ENCODE results near the gene CFLAR. TPM values are rescaled to one million over a fixed set of nuclear protein-coding genes. Genes with fewer than 3 reads are reported as not detected.
"Not testable (repeated sequence)": the region's sequence is repeated elsewhere in the genome, so short reads cannot be mapped to it uniquely, and the experiment has no call there.

CFLAR gene
- total RNA-seq, 1 experiment from 2014 or later, result 21.5 TPM

- no peak for TF ChIP-seq MAX (CRISPR knock-in tag; IDR thresholded peaks at IDR 0.05)
- TF ChIP-seq, protein P1, sequence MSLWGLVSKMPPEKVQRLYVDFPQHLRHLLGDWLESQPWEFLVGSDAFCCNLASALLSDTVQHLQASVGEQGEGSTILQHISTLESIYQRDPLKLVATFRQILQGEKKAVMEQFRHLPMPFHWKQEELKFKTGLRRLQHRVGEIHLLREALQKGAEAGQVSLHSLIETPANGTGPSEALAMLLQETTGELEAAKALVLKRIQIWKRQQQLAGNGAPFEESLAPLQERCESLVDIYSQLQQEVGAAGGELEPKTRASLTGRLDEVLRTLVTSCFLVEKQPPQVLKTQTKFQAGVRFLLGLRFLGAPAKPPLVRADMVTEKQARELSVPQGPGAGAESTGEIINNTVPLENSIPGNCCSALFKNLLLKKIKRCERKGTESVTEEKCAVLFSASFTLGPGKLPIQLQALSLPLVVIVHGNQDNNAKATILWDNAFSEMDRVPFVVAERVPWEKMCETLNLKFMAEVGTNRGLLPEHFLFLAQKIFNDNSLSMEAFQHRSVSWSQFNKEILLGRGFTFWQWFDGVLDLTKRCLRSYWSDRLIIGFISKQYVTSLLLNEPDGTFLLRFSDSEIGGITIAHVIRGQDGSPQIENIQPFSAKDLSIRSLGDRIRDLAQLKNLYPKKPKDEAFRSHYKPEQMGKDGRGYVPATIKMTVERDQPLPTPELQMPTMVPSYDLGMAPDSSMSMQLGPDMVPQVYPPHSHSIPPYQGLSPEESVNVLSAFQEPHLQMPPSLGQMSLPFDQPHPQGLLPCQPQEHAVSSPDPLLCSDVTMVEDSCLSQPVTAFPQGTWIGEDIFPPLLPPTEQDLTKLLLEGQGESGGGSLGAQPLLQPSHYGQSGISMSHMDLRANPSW (CRISPR knock-in tag; conservative IDR thresholded peaks at IDR 0.05; ENCODE audit: low read depth), result no peak
These were observed 22.5 kb downstream of the CFLAR start (continued) for GRCh38 chr2:201138401-201138970.

DNA sequence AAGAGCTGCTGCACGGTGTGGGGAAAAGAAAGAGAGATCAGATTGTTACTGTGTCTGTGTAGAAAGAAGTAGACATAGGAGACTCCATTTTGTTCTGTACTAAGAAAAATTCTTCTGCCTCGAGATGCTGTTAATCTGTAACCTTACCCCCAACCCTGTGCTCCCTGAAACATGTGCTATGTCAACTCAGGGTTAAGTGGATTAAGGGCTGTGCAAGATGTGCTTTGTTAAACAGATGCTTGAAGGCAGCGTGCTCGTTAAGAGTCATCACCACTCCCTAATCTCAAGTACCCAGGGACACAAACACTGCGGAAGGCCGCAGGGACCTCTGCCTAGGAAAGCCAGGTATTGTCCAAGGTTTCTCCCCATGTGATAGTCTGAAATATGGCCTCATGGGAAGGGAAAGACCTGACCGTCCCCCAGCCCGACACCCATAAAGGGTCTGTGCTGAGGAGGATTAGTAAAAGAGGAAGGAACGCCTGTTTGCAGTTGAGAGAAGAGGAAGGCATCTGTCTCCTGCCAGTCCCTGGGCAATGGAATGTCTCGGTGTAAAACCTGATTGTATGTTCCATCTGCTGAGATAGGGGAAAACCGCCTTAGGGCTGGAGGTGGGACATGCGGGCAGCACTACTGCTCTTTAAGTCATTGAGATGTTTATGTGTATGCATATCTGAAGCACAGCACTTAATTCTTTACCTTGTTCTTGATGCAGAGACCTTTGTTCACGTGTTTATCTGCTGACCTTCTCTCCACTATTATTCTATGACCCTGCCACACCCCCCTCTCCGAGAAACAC, 23.2 kb downstream of the CFLAR start:
- peaks cover 18% of the 10 kb centered on the region for H3K4me1 Mint-ChIP-seq
- H3K27ac Mint-ChIP-seq, result peak overlapping the region; percentile 88
- H3K36me3 Mint-ChIP-seq, result peaks cover 26% of the 10 kb centered on the region
- POLR2A ChIA-PET; ATAC-seq; H3K27me3 Mint-ChIP-seq (ENCODE audit: low read depth); CTCF ChIA-PET; H3K9me3 Mint-ChIP-seq: not testable (repeated sequence)
- peak; percentile 29 for DNase-seq (ENCODE audit: low spot score)
- H3K4me3 Mint-ChIP-seq, result peak overlapping the region; percentile 49

DNA sequence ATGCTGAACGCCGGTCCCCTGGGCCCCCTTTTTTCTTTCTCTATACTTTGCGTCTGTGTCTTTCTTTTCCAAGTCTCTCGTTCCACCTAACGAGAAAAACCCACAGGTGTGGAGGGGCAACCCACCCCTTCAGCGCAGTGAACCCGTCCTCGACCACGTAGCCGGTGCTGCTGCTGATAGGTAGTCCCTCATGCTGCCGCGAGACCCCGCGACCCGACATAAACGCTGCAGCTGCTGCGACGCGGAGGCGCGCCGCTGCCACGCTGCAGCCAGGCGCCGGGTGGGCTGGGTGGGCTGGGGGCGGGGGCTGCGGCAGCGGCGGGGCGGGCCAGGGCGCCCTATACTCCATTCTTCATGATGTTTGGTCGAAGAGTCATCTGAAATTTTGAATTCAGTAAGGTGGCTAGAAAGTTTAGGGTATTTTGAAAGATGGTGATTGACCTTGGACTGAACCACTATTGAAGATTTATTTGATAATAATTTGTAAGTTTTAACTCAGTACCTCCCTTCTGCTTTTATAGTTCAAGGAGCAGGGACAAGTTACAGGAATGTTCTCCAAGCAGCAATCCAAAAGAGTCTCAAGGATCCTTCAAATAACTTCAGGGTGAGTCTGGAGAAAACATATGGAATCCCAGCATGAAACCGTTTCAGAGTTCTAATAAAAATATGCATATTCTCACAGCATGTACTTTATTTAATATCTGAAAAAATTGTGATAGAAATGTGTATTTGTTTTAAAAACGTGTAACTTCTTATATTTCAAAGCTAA, 24.1 kb downstream of the CFLAR start:
- ChIA-PET CTCF (interaction anchor here (0.8 kb wide), 1 partner anchor 18 kb away, joined by 3 read pairs; no protein-coding TSS in a partner anchor), POLR2A (no interaction called here)
- Mint-ChIP-seq H3K9me3 (no peaks in the 10 kb centered on the region), H3K4me1 (peaks cover 18% of the 10 kb centered on the region), H3K27ac (no peak overlapping the region), H3K36me3 (peaks cover 26% of the 10 kb centered on the region), H3K27me3 (ENCODE audit: low read depth) (no peaks in the 10 kb centered on the region), H3K4me3 (peak overlapping the region; percentile 49)
- ATAC-seq (peak; percentile 69), DNase-seq (ENCODE audit: low spot score) (no peak)
- TF ChIP-seq, protein P2, sequence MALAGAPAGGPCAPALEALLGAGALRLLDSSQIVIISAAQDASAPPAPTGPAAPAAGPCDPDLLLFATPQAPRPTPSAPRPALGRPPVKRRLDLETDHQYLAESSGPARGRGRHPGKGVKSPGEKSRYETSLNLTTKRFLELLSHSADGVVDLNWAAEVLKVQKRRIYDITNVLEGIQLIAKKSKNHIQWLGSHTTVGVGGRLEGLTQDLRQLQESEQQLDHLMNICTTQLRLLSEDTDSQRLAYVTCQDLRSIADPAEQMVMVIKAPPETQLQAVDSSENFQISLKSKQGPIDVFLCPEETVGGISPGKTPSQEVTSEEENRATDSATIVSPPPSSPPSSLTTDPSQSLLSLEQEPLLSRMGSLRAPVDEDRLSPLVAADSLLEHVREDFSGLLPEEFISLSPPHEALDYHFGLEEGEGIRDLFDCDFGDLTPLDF (CRISPR knock-in tag; IDR thresholded peaks at IDR 0.05), result no peak

DNA sequence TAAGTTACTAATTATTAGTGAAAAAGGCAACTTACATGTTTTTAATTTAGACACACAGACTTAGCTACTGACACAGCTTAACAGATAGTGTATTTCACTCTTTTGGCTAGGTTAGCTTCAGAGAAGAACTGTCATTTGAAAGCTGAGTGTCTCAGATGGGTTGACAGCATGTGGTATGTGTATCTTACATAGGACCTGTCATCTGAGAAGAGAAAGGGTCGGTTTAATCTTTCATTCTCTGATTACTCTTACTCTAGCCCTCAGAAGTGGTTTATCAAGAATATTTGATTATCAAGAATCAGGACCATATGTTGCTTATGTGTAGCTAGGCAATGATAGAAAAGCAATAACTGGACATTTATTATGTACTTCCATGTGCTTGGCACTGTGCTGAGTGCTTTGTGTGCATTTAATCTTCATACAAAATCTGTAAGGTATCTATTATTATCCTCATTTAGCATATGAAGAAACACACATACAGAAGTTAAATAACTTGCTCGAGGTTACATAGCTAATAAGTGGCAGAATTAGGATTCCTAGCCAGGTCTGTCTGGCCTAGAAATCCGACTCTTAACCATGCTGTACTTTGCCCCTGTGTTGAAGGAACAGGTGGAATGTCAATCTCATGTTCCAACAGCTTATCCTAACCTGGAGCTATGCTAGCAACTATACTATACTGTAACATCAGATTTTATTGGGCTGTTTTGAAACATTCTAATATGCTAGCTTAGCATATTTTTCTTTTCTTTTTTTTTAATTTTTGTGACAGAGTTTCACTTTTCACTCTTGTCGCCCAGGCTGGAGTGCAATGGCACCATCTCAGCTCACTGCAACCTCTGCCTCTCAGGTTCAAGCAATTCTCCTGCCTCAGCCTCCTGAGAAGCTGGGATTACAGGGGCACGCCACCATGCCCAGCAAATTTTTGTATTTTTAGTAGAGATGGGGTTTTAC, 28.4 kb downstream of the CFLAR start:
- Mint-ChIP-seq H3K27ac (no peak overlapping the region), H3K4me3 (no peak overlapping the region), H3K4me1 (peaks cover 16% of the 10 kb centered on the region), H3K9me3 (no peaks in the 10 kb centered on the region), H3K27me3 (ENCODE audit: low read depth) (no peaks in the 10 kb centered on the region), H3K36me3 (peaks cover 3% of the 10 kb centered on the region; the same call in 1 of the 2 replicates)
- ATAC-seq, result no peak
- no peak for DNase-seq (ENCODE audit: low spot score)
- ChIA-PET CTCF (interaction anchor here (2.1 to 5.7 kb wide), 2 partner anchors 14 to 88 kb away, joined by 4 to 40 read pairs; no protein-coding TSS in a partner anchor), POLR2A (interaction anchor here (0.6 kb wide), 1 partner anchor 42 kb away, joined by 4 read pairs; no protein-coding TSS in a partner anchor)
- TF ChIP-seq SP1 (CRISPR knock-in tag; conservative IDR thresholded peaks at IDR 0.05) (no peak), ELF4 (CRISPR knock-in tag; IDR thresholded peaks at IDR 0.05; ENCODE audit: low read depth) (no peak), TEAD4 (CRISPR knock-in tag; IDR thresholded peaks at IDR 0.05) (no peak), ZNF232 (CRISPR knock-in tag; IDR thresholded peaks at IDR 0.05) (no peak)

All from WTC11 (cell line).